GM19025 (cell line): ENCODE results near the gene SORCS2.

ENCODE experiments used
- ATAC-seq: cut with Tn5 transposase; IDR thresholded peaks from one replicate; pipeline ENCODE4 v1.9.1; 2021; ENCODE audit warnings: mild to moderate bottlenecking, low read depth, moderate library complexity; ENCODE audit not compliant: unreplicated experiment

Gene SORCS2

DNA sequence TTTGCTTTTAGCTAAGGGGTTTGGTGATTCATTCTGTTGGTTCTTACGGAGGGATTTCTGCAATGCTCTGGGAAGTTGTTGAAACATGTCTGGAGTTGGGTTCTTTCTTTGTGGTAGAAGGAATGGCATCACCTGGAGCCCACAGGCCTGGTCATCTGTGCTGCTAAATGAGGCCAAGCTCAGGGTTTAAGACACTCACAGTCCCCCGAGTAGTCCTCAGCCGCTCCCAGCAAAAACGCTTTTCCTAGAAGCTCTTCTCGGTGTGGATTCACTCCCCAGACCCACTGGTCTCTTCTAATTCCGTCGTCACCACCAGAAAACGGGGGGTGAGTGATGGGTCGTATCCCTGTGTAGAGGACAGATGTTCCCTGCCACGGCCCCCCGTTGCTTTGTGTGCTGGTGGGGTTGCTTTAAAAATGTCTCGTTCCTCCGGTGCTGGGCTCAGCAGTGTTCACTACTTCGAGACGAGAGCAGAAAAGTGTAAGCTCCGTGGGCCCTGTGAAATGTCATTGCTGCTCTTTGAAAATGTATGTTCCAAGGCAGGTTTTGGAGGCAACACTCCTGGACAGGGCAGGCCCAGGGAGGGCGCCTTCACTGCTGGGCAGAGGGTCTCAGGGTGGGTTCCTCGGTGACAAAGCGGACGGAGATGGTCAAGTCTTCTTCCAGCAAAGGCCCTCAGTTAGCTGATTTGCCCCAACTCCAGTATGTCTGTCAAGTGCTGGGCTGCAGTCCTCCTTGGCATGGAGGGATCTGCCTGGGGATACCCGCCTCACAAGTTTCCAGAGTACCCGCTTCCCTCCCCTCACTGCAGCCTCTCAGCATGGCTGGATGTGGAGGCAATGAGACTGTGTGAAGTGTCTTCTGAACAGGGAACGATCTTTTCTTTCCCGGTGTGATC lies 205.1 kb downstream of the SORCS2 start:
- no peak for ATAC-seq

DNA sequence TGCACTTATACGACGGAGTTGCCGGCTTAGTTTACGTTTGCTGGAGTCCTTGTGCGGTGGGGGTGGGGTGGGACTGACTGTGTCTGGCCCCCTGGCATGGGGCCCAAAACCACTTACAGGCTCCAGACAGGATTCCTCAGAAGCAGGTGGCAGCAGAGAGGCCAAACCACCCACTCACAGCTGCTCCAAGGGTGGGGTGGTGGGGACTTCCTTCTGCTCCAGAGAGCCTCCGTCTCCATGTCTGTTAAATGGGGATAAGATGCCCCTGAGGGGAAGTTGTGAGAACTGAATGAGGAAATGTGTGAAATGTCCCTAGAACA lies 205.7 kb downstream of the SORCS2 start:
- no peak for ATAC-seq

DNA sequence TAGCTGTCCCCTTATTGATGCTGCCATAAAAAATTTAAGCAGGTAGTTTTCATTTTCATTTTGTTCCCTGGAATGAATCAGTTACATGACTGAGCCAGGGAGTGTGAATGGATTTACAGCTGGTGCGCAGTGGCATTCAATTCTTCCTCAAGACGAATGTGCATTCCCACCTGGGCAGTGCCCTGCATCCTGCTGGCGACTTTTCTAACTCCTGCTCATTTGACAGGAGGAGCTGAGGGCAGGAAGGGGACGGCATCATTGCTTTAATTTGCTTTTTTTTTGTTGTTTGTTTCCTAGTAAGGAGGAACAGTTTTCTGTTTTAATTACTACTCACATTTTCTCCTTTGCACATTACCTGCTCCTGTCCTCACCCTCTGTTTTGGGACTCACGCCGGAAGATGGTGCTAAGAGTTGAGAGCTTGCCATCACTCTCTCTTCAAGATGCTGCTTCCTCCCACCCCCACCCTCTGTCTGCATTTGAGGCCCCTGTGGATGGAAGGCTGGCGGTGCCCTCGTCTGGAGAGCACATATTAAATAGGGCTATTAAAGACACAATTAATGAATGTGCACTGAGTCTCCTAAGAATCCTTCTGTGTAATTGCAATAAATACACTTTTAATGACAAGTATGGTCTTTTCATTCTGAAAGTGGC lies 206.6 kb downstream of the SORCS2 start:
- no peak for ATAC-seq

DNA sequence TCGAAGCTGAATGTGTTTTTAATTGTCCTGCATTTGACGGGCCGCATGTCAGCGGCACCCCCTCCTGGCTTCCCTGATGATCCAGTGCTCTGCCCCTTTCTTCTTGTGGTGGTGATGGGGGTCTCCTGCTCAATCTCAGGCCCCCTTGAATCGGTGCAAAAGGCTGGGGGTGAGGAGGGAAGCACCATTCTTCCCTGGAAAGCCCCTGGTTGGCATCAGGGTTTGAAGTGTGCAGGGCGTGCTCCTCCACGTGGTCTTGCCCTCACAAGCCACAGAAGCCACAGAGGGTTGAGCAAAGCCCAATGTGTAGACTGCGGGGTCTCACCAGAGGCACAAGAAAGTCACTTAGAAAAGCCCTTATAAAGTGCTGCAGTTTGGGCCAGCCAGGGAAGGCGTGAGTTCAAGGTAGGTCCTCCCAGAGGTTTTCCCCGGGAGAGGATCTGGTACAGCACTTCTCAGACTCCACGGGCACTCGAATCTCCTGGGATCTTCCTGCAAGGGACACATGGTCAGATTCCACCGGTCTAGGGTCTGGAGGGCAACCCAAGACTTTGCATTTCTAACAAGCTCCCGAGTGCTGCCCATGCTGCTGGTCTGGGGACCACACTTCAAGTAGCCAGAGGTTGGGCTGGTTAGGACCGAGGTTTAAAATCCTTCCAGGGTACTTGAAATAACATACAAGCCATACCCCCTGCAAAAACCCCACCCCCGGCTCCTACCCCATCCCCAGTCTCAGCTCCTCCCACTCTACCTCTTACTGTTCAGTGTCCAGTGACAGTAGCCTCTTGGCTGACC lies 207.3 kb downstream of the SORCS2 start:
- no peak for ATAC-seq

DNA sequence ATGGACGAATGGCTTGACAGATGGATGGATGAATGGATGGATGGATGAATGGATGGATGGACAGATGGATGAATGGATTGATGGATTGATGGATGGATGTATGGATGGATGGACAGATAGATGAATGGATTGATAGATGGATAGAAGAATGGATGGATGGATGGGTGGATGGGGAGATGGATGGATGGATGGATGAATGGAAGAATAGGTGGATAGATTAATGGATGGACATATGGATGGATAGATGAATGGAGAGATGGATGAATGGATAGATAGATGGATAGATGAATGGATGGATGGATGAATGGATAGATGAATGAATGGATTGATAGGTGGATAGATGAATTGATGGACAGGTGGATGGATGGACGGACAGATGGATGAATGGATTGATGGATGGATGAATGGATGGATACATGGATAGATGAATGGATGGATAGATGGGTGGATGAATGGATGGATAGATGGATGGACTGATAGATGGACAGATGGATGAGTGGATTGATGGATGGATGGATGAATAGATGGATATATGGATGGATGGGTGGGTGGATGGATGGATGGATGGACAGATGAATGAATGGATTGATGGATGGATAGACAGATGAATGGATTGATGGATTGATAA lies 208.4 kb downstream of the SORCS2 start:
- no peak for ATAC-seq

DNA sequence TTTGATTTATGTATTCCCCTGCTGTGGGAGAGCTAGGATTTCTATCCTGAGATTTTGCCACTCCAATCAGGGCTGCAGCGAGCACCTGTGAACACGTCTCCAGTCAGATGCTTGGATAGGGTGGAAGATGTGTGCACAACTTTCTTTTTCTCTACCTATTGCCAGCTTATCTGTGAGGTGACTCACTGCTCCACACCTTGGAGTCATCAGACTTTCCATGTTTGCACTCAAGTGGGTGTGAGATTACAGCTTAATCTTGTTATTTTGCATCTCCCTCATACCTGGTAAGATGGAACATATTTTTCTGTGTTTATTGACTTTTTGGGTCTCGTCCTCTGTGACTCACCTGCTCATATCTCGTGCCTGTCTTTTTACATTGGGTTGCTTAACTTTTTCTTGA lies 210.2 kb downstream of the SORCS2 start:
- ATAC-seq, result no peak

DNA sequence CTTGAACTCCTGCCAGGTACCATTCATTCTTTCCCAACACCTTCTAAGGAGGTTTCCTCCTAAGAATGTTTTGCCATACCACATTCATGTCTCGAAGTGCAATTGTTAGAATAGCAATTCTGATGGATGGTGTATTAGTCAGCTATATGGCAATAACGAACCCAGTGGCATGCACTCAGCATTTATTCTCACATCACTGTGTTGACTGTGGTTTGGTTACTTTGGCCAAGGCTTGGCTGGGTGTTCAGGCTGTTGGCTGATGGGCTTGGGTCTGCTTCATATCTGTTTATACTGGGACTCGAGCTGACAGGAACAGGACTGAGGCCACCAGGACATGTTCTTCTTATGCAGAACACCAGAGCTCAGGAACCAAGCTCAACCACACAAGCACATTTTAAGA lies 210.7 kb downstream of the SORCS2 start:
- ATAC-seq, result no peak

DNA sequence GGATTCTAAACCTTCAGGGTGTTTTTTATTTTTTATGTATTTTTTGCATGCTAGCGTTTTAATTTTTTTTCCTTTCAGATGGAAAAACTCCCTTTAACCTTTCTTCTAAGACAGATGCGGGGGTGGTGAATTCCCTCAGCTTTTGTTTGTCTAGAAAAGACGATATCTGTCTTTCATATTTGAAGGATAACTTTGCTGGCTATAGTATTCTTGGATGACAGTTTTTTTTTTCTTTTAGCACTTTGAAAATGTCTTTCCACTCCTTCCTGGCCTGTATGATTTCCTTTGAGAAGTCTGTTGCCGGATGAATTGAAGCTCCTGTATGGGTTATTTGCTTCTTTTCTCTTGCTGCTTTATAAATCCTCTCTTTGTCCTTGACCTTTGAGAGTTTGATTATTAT lies 215.8 kb downstream of the SORCS2 start:
- no peak for ATAC-seq

DNA sequence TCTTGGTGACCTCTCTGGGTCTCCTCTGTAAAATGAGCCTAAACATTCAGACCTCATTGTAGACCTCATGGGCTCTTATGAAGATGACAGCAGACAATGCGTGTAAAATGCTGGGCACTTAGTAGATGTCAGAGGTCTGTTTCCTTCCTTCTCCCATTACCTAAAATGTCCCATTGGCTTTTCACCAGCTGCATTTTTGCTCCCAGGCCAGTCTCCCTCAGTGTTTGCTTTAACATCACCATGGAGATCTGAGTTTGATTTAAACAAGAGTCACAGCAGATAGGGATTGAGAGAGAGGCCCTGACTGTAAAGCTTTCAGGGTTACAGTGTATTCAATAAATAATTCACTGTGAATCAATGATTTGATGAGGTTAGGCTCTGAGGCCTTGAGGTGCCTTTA lies 218.1 kb downstream of the SORCS2 start:
- ATAC-seq, result no peak

DNA sequence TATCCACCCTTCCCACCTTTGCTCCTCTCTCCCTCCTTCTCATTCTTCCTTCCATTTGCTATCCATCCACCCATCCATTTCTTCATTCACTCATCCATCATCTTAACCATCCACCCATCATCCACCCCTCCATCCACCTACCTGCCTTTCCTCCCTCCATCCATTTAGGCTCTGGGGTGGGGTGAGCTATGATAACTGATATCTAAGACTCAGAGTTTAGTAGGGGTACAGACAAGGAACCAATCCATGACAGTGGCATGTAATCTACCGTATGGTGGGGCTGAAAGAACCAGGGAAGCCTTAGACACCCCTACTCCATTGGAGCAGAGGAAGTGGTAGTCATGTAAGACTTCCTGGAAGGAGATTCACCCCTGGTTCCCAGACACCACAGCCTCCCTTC lies 219.2 kb downstream of the SORCS2 start:
- no peak for ATAC-seq

DNA sequence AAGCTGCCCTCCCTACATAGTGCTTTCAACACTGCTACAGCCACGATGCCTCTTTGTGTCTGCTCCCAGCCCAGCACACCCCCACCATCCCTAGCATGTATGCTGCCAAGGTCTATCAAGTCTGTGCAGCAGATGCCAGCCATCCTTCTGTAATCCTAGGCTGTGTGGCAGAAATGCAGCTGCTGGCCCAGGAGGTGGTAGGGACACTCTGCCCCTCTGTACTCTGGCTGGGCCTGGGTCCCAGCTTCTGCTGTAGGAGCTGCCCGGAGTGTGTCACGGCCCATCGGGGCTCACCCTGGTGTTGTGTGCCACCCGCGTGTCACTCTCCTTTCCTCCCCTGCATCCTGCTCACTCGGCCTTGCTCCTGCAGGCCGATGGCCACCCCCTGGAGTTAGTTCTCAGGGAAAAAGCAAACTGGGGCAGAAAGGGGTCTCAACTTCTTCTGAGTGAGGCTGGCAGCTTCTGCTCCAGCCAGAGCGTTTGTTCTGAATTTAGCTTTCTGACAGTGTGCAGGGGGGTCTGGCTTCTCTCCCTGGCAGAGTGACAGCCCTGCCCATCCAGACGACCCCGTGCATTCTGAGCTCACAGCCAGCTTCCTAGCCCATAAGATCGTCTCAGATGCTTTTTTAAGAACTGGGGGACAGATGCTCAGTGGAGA lies 219.7 kb downstream of the SORCS2 start:
- no peak for ATAC-seq

DNA sequence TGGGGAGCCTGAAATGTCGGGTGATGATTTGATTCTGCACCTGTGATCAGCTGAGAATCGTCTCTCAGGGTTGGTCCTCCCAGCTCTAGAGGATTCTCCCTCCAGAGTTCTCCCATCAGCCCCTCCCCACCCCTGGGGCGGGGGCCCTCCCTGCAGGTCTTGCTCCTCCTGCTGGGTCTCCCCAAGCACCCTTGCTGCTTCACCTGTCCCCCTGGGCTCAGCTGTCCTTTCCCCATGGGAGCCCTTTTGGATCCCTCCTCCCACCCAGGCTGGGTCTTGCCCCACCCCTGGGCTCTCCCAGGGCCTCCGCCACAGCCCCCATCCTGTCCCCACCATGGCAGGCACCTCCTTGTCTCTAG lies 220.2 kb downstream of the SORCS2 start:
- ATAC-seq, result no peak

DNA sequence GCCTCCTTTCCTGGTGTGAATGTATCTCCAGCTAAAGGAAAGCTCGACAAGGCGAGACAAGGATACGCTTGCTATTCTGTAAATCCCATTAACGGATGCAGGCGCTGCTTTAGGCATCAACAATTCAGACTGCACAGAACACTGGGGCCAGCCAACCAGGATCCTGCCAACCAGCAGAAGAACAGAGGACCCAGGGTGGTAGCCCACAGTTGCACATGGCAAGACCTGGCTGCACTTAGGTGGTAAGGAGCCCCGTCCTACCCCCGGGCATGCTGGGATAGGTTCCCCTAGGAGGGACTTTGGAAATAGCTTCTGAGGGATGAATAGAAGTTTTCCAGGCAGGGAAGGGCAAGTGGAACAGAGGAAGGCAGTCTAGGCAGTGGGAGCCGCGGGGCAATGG lies 221.7 kb downstream of the SORCS2 start:
- ATAC-seq, result no peak

DNA sequence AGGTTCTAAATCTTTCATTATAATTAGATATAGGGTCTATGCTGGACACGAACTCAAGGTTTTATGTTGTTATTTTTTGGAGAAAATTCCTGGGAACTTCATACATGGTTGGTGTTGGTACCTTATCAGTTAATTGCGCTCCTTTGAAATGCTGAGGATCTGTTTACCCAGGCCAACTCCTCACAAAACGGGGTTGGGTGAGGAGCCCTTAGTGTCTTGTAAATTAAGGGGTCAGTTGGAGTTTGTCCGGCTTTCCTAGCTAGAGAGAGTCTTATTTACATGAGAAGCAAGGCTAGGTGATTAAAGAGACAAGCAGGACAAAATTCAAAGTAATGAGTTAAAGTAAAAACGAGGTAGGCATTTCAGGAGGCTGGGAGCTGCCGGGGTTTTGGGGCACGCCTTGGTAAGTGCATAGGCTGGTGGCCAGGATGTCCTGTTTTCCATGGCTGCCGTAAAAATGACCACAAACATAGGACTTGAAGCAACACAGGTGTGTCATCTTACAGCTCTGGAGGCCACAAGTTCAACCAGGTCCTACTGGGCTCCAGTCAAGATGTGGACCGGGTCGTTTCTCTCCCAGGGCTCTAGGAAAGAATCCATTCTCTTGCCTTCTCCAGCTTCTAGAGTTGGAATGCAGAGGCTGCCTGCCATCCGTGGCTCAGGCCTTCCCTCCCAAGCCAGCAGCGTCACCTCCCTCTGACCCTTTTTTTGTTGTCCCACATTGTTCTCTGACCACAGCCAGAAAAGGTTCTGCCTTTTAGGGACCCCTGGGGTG lies 222.6 kb downstream of the SORCS2 start:
- ATAC-seq, result no peak

DNA sequence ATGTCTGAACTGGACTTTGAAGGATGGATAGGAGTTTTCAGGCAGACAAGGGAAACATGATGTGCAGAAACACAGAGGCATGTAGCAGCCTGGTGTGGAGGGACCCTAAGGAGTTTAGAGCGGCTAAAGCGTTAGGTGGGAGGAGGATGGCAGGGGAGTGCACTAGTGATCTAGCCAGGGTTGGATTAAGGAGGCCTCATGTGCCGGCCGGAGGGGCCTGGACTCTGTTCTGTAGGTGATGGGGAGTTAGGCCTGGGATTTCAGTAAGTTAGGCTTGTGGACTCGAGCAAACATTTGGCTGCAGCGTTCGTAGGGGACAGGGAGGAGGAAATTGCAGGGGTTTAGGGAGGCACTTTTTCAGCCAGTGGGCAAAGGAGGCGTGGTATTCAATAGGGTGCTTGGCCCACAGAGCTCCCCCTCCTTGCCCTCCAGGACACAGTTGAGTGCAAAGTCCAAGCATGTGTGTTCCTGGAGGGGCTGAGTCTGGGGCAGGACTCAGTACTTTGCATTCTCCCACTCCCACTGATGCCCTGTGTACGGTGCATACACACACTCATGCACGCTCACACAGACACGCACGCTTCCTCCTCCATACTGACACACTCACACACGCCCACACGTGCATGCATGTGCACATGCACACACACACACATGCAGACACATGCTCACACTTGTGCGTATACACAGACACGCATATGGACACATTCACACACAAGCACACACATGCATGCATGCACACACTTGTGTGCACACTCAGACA lies 223.8 kb downstream of the SORCS2 start:
- ATAC-seq, result no peak

DNA sequence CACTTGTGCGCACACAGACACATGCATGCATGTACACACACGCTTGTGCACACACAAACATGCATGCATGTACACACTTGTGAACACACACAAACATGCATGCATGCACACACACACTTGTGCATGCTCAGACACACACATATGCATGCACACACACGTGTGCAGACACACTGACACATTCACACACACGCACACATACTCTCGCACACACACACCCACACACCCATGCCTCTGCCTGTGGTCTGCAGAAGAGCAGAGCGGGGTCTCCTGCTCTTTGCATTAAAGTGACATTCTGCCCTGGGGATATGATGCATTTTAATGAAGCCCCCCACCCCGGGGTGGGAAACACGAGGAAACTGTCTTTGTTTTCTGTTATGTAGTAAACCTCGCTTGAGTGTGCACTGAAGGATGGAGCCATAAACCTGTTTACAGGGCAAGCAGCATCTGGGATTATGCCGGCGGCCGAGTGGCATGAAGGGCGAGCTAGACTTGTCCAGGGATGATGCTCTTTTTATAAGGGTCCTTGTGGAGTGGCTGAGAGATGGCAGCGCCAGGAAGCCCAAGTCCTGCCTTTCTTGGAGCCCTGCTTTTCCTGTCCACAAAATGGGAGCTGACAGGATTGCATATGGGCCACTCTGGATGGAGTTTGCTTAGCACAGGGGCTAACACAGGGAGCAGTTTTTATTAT lies 224.6 kb downstream of the SORCS2 start:
- ATAC-seq, result no peak

DNA sequence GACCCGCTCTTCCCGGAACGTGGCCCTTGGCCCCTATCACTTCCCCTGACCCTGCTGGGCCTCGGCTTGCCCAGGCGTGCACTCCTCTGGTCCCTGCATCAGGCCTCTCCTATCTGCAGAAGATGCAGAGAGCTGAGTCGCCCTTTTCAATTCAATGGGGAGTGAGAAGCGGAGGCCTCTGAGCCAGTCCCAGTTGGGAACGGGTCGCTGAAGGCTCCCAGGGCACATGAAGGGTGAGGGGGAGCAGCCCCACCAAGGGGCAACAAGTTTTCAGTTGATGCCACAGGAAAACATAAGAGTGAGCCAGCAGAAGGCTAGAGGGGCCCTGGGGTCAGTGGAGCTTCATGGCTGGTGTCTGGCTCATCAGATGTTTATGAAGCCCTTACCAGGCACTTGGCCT lies 225.3 kb downstream of the SORCS2 start:
- no peak for ATAC-seq

DNA sequence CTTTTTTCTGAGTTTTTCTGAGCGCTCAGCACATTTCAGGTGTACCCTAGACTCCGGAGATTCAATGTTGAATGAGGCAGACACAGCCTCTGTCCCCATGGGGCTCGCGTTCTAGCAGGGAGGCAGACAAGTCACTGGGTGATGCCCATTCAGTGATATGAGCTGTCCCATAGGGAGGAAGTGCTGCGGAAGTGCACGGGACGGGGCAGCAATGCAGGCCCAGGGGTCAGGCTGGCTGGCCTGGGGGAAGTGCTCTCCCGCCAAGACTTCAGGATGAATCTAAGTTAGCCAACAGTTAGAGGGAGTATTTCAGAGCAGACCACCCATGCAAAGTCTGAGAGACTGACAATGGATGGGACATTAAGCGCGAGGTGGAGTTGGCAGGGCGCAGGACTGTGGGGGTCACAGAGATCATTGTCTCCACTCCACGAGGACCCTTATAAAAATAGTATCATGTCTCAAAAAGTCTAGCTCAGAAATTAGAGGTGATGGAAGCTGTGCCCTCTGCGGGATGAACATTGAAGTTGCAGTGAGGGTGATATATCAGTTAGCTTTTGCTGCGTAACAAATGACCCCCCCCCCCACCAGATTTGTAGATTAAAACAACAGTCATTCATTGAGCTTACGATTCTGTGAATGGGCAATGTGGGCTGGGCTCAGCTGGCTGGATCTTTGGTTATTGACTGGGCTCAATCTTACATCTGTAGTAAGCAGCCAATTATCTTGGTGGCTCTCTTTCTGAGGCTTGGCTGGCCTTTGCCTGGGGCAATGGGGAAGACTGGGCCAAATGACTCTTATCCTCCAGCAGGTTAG lies 226.0 kb downstream of the SORCS2 start:
- no peak for ATAC-seq
